Measurements from ENCODE around the gene CLIC6.
"Not testable (repeated sequence)": the region's sequence is repeated elsewhere in the genome, so short reads cannot be mapped to it uniquely, and the experiment has no call there.

The CLIC6 gene

DNA sequence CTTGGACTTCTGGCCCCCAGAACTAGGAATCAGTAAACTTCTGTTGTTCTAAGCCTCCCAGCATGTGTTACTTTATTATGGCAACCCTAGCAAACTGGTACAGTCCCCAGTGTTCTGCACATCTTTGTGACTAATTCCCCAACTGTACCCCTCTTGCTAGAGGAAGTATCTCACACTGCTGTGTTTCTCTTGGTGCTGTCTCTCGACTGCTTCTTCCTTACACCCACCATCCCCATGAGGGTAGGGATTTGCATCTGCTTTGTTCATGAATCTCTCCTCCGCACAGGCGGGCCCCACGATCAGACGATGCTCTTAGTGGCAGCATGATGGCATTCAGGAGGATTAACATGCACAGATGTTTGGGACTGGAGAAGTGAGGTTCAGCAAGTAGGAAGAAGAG is 46.7 kb downstream of the CLIC6 start:
- H3K9me3 ChIP-seq (ENCODE audit: low read length) = no peaks in the 10 kb centered on the region
- no peak overlapping the region for H3K27ac ChIP-seq (ENCODE audit: low read depth, low read length)
- H3K27me3 ChIP-seq (ENCODE audit: control insufficient read depth in 1 of 2, insufficient read depth in 2 of 2, low read length in 2 of 2) = no peaks in the 10 kb centered on the region
- H3K4me3 ChIP-seq (ENCODE audit: low read depth in 1 of 2, low read length in 2 of 2) = no peak overlapping the region
- H3K9ac ChIP-seq (ENCODE audit: low read length) = no peak overlapping the region
- H3K36me3 ChIP-seq (ENCODE audit: insufficient read depth, low read length) = no peaks in the 10 kb centered on the region
- H3K4me1 ChIP-seq (ENCODE audit: insufficient read depth, low read length) = no peaks in the 10 kb centered on the region

DNA sequence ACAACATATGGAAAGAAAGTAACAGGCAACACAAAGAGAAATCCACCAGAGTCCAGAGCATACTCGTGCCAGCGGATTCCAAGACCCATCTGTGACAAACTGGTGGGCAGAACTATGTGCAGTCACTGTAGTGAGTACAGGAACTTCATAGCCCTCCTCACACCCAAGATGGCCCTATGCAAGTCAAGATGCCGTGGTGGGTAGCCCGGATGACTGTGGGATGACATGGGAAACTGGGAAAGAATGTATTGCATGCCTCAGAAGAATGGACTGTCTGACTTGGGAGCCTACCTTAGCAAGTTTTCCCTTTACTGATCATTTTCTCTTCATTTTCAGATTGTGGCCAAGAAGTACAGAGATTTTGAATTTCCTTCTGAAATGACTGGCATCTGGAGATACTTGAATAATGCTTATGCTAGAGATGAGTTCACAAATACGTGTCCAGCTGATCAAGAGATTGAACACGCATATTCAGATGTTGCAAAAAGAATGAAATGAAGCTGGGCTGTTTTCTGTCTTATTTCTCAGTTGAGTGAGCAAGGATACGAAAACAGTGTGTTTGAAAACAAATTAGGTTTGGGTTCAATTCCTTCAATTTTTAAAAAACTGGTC is 47.3 kb downstream of the CLIC6 start:
- no peaks in the 10 kb centered on the region for H3K27me3 ChIP-seq (ENCODE audit: control insufficient read depth in 1 of 2, insufficient read depth in 2 of 2, low read length in 2 of 2)
- H3K36me3 ChIP-seq (ENCODE audit: insufficient read depth, low read length) = no peaks in the 10 kb centered on the region

DNA sequence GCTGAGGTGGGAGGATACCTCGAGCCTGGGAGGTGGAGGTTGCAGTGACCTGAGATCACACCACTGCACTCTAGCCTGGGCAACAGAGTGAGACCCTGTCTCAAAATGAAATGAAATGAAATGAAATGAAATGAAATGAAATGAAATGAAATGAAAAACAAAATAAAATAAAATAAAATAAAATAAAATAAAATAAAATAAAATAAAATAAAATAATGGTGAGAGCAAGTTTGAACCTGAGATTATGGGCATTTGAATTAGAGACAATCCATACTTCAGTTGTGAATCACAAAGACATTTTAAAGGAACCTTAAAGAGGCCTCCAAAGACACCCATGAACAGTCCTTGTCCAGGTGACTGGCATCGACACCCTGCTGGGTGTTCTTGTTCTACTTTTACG is 49.7 kb downstream of the CLIC6 start:
- H3K36me3 ChIP-seq (ENCODE audit: insufficient read depth, low read length); H3K4me3 ChIP-seq (ENCODE audit: low read depth in 1 of 2, low read length in 2 of 2); H3K9me3 ChIP-seq (ENCODE audit: low read length); H3K9ac ChIP-seq (ENCODE audit: low read length); H3K27ac ChIP-seq (ENCODE audit: low read depth, low read length); H3K27me3 ChIP-seq (ENCODE audit: control insufficient read depth in 1 of 2, insufficient read depth in 2 of 2, low read length in 2 of 2); H3K4me1 ChIP-seq (ENCODE audit: insufficient read depth, low read length): not testable (repeated sequence)

More for the DNA sequence above, 47.3 kb downstream of the CLIC6 start:
- Histone ChIP-seq H3K4me1 (ENCODE audit: insufficient read depth, low read length) (no peaks in the 10 kb centered on the region), H3K9me3 (ENCODE audit: low read length) (no peaks in the 10 kb centered on the region), H3K9ac (ENCODE audit: low read length) (no peak overlapping the region), H3K4me3 (ENCODE audit: low read depth in 1 of 2, low read length in 2 of 2) (no peak overlapping the region), H3K27ac (ENCODE audit: low read depth, low read length) (no peak overlapping the region)

DNA sequence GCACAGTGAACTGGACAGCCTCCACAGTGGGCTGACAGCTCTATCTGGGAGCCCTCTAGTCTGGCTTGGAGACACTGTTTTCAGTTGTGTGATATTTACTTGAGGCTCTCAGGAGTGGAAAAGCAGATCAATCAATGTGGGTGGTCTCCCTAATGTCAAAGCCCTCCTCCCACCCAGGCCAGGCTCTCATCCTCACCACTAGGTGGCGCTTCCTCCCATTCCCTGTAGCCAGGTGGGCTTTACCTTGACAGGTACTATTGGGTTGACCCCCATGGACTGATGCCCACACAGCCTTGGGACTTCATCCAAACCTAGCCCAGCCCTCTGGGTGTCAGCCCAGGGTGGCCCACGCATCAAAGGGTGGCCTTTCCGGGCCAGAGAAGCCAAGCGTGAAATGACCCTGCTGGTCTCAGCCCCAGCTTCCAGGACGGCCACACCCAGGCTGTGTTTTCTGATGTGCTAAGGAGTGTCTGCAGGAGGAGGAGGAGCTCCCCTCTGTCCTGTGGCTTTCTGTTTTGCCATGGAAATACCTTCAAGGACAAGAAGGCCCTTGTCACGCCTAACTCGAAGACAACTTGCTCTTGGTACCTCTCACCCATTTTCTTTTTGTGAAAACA is 54.0 kb downstream of the CLIC6 start:
- Histone ChIP-seq H3K27me3 (ENCODE audit: control insufficient read depth in 1 of 2, insufficient read depth in 2 of 2, low read length in 2 of 2) (peaks cover 0 to 5% of the 10 kb centered on the region in 2 donors), H3K9me3 (ENCODE audit: low read length) (no peaks in the 10 kb centered on the region), H3K27ac (ENCODE audit: low read depth, low read length) (no peak overlapping the region)

DNA sequence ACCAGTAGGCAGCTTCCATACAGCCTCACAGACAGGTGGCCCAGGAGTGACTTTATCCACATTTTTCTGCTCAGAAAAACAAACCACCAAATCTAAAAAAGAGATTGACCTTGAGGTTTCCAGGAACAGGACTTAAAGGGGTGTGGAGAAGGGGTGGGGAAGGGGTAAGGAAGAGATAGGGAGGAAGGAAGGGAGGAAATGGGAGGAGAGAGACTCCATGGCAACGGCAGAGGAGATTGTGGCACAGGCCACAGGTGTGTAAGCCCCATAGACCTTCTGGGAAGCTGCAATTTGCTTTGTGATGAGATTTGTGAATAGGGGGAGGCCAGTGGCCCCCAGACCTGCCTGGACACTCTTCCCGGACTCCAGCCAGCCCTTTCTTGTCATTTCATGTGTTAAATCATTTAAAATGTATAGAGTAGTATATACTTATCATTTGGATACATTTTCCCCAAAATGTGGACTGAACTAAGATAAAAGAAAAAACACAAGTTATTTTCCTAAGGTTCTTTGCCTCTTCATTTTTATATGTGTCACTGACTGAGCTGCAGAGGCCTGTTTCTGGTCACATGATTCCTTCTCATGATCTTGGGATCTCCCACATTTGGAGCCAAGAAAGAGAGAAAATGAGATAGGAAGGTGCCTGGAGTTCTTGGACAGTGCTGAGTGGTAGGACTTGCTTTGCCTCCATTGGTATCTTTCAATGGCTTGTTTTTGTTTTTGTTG is 55.5 kb downstream of the CLIC6 start:
- H3K27ac ChIP-seq (ENCODE audit: low read depth, low read length) = no peak overlapping the region
- no peak overlapping the region for H3K4me3 ChIP-seq (ENCODE audit: low read depth in 1 of 2, low read length in 2 of 2)
- H3K36me3 ChIP-seq (ENCODE audit: insufficient read depth, low read length) = no peaks in the 10 kb centered on the region
- H3K27me3 ChIP-seq (ENCODE audit: control insufficient read depth in 1 of 2, insufficient read depth in 2 of 2, low read length in 2 of 2) = peaks cover 0 to 5% of the 10 kb centered on the region in 2 donors
- no peaks in the 10 kb centered on the region for H3K4me1 ChIP-seq (ENCODE audit: insufficient read depth, low read length)
- H3K9me3 ChIP-seq (ENCODE audit: low read length) = no peaks in the 10 kb centered on the region
- no peak overlapping the region for H3K9ac ChIP-seq (ENCODE audit: low read length)

More for the DNA sequence above, 54.0 kb downstream of the CLIC6 start:
- Histone ChIP-seq H3K4me3 (ENCODE audit: low read depth in 1 of 2, low read length in 2 of 2) (no peak overlapping the region), H3K9ac (ENCODE audit: low read length) (no peak overlapping the region), H3K36me3 (ENCODE audit: insufficient read depth, low read length) (no peaks in the 10 kb centered on the region), H3K4me1 (ENCODE audit: insufficient read depth, low read length) (no peaks in the 10 kb centered on the region)

DNA sequence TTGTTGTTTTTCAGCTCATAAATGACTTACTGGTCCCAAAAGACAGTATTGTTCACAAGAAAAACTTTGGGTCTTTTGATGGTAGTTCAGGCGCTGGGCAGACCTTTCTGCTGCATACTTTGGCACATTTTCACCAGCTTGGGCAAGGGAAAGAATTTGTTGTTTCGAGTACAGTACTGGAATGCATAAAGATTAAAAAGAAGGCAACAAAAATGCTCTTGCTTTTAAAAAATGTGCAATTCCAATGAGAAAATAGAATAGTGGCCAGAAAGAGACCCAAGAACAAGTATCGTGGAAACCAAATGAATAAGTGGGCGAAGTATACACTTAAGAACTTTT is 56.0 kb downstream of the CLIC6 start:
- no peak overlapping the region for H3K9ac ChIP-seq (ENCODE audit: low read length)
- no peak overlapping the region for H3K4me3 ChIP-seq (ENCODE audit: low read depth in 1 of 2, low read length in 2 of 2)
- peaks cover 0 to 5% of the 10 kb centered on the region in 2 donors for H3K27me3 ChIP-seq (ENCODE audit: control insufficient read depth in 1 of 2, insufficient read depth in 2 of 2, low read length in 2 of 2)
- no peaks in the 10 kb centered on the region for H3K9me3 ChIP-seq (ENCODE audit: low read length)
- no peaks in the 10 kb centered on the region for H3K36me3 ChIP-seq (ENCODE audit: insufficient read depth, low read length)
- H3K4me1 ChIP-seq (ENCODE audit: insufficient read depth, low read length) = no peaks in the 10 kb centered on the region
- no peak overlapping the region for H3K27ac ChIP-seq (ENCODE audit: low read depth, low read length)

DNA sequence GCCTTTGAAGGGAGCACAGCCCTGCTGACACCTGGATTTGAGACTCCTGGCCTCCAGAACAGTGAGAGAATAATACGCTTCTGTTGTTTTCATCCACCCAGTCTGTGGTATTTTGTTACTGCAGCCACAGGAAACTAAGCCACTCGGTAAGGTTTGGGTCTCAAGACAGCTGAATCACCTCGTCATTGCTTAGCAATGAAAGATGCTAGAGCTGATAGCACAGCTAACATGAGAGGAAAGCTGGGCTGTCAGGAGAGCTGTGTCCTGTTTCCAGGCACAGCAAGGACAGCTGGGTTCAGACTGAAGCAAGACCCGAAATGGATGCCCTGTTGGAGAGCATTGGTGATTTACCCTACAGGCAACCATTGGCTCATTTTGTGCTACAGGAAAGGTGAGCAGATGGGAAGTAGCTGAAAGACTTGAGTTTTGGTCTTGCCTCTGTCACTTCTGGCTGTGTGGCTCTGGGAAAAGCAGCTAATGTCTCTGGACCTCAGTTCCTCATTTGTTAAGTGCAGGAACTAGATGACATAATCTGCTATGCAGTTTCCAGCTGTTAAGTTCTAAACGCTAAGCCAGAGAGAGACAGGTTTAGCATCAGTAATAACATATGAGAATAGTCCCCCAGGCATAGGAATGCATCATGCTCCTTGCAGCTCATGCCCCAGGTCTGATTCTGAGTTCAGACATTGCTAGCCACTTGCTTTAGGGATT is 58.0 kb downstream of the CLIC6 start:
- H3K27me3 ChIP-seq (ENCODE audit: control insufficient read depth in 1 of 2, insufficient read depth in 2 of 2, low read length in 2 of 2) = peaks cover 0 to 5% of the 10 kb centered on the region in 2 donors
- no peaks in the 10 kb centered on the region for H3K9me3 ChIP-seq (ENCODE audit: low read length)
- H3K4me1 ChIP-seq (ENCODE audit: insufficient read depth, low read length) = no peaks in the 10 kb centered on the region
- no peak overlapping the region for H3K9ac ChIP-seq (ENCODE audit: low read length)
- H3K36me3 ChIP-seq (ENCODE audit: insufficient read depth, low read length) = no peaks in the 10 kb centered on the region
- no peak overlapping the region for H3K27ac ChIP-seq (ENCODE audit: low read depth, low read length)
- H3K4me3 ChIP-seq (ENCODE audit: low read depth in 1 of 2, low read length in 2 of 2) = no peak overlapping the region

DNA sequence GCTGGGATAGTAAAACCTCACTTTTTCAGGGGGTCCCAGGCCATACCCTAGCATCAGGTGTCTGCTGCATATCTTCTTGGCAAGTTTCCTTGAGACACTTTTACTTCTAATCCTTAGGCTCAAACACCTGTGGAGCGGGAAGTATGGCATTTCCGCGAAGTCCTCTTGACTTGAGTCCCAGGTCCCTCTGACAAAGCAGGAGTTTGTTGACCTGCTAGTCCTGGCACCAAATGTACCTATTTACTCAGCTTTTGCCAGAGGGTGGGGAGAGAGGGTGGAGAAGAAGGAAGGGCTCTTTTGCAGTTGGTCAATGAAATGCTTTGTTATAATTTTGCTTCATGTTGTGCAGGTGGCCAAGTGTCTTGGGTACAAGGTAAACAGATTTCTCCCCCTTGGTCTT is 59.7 kb downstream of the CLIC6 start:
- Histone ChIP-seq H3K4me3 (ENCODE audit: low read depth in 1 of 2, low read length in 2 of 2) (no peak overlapping the region), H3K27ac (ENCODE audit: low read depth, low read length) (no peak overlapping the region), H3K9ac (ENCODE audit: low read length) (no peak overlapping the region), H3K9me3 (ENCODE audit: low read length) (no peaks in the 10 kb centered on the region), H3K27me3 (ENCODE audit: control insufficient read depth in 1 of 2, insufficient read depth in 2 of 2, low read length in 2 of 2) (no peaks in the 10 kb centered on the region), H3K4me1 (ENCODE audit: insufficient read depth, low read length) (no peaks in the 10 kb centered on the region), H3K36me3 (ENCODE audit: insufficient read depth, low read length) (no peaks in the 10 kb centered on the region)

DNA sequence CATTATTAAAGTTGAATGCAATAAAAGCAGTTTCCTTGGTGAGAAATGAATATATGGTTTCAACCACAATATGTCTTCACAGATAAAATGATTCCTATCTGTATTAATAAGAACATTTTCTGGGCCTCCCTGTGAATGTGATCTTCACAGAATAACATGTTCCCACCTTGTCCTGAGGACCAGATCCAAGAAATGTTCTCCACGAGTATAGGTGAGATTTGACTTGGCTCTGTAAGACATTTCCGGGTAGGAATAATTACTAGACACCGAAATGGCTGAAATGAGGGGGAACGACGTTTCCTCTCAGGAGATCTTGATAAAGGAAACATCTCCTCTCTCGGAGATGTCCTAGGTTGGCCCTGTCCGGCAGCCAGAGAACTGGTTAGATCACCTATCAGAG is 61.4 kb downstream of the CLIC6 start:
- H3K4me1 ChIP-seq (ENCODE audit: insufficient read depth, low read length) = no peaks in the 10 kb centered on the region
- H3K27ac ChIP-seq (ENCODE audit: low read depth, low read length) = no peak overlapping the region
- H3K9ac ChIP-seq (ENCODE audit: low read length) = no peak overlapping the region
- no peaks in the 10 kb centered on the region for H3K9me3 ChIP-seq (ENCODE audit: low read length)
- no peak overlapping the region for H3K4me3 ChIP-seq (ENCODE audit: low read depth in 1 of 2, low read length in 2 of 2)
- H3K36me3 ChIP-seq (ENCODE audit: insufficient read depth, low read length) = no peaks in the 10 kb centered on the region
- H3K27me3 ChIP-seq (ENCODE audit: control insufficient read depth in 1 of 2, insufficient read depth in 2 of 2, low read length in 2 of 2) = no peaks in the 10 kb centered on the region

DNA sequence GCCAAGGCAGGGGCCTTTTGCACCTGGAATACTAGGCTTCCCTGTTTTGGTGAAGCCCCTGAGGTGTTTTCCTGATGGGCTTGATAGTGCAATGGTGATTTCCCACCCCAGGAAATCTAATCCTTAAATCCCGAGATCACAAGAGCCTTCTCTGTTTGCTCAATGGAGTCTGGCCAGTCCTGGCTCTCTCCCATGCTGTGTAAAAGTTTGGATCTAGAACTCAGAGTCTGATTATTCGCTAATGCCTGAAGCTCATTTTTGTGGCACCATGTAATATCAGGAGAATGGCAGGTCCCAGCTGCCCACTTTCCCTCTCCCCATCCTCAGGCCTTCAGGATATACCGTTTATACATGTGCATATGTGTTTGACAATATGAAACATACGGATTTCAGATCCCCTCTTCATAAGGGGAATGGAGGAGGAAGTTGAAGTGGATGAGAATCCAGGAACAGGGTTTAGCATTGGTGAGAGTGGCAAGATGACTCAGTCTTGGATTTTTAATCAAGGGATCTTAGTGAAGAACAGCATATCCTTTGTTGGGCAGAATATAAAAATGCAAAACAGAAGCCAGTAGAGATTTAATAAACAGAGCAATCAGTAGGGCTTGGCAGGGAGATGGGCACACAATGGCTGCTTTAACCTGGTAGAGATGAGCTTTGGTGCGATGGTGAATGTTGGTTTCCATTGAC is 62.1 kb downstream of the CLIC6 start:
- Histone ChIP-seq H3K36me3 (ENCODE audit: insufficient read depth, low read length) (no peaks in the 10 kb centered on the region), H3K9me3 (ENCODE audit: low read length) (no peaks in the 10 kb centered on the region), H3K4me3 (ENCODE audit: low read depth in 1 of 2, low read length in 2 of 2) (no peak overlapping the region), H3K4me1 (ENCODE audit: insufficient read depth, low read length) (no peaks in the 10 kb centered on the region), H3K27me3 (ENCODE audit: control insufficient read depth in 1 of 2, insufficient read depth in 2 of 2, low read length in 2 of 2) (no peaks in the 10 kb centered on the region), H3K9ac (ENCODE audit: low read length) (no peak overlapping the region), H3K27ac (ENCODE audit: low read depth, low read length) (no peak overlapping the region)

DNA sequence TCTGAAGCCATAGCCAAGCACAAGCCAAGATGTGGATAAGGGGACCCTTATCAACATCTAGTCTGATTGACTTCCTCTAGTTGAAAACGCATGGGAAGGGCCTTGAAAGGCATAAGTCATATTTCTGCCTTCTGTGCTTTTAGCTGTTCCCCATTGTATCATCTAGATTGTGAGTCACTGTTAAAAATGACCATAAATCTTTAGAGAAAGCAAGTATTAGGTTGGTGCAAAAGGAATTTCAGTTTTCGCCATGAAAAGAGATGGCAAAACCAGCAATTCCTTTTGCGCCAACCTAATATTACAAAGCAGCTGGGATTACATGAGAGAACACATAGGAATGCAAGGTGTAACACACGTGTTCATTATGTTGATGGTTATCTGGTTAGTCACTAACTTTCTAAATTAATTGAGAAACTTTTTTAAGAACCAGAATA is 63.6 kb downstream of the CLIC6 start:
- Histone ChIP-seq H3K9ac (ENCODE audit: low read length) (no peak overlapping the region), H3K27ac (ENCODE audit: low read depth, low read length) (no peak overlapping the region), H3K27me3 (ENCODE audit: control insufficient read depth in 1 of 2, insufficient read depth in 2 of 2, low read length in 2 of 2) (no peaks in the 10 kb centered on the region), H3K4me3 (ENCODE audit: low read depth in 1 of 2, low read length in 2 of 2) (no peak overlapping the region), H3K4me1 (ENCODE audit: insufficient read depth, low read length) (no peaks in the 10 kb centered on the region), H3K36me3 (ENCODE audit: insufficient read depth, low read length) (no peaks in the 10 kb centered on the region), H3K9me3 (ENCODE audit: low read length) (no peaks in the 10 kb centered on the region)

All from muscle layer of colon (tissue), 2 donors.